Breast epithelium (tissue), 4 donors: ENCODE results near the gene RUNDC3A. TPM values are rescaled to one million over a fixed set of nuclear protein-coding genes. Genes with fewer than 3 reads are reported as not detected.

Experiments
- DNase-seq, 2 donors: peaks; one replicate each; pipeline ENCODE4 v3.0.0-alpha.2; 2019; ENCODE audit warnings: low spot score in 2 of 2
- H3K27ac ChIP-seq, 2 donors: fragments of 200-600 bp; sonication (generic) in 1 of 2; one replicate each; pipeline ENCODE4 v1.5.1; 2016 to 2019; ENCODE audit warnings: mild to moderate bottlenecking in 1 of 2
- H3K27me3 ChIP-seq, 2 donors: fragments of 200-600 bp; sonication (generic) in 1 of 2; one replicate each; pipeline versions ENCODE4 v1.5.1 to v1.6.0; 2017 to 2019; ENCODE audit warnings: control low read depth in 1 of 2, mild to moderate bottlenecking in 1 of 2
- H3K36me3 ChIP-seq: fragments of 200-600 bp; one replicate; pipeline ENCODE4 v1.5.1; 2019
- H3K4me1 ChIP-seq, 2 donors: fragments of 200-600 bp; sonication (generic); one replicate each; pipeline ENCODE4 v1.5.1; 2016 to 2019; ENCODE audit warnings: control low read depth in 1 of 2
- H3K4me3 ChIP-seq, 3 donors: fragments of 200-600 bp; sonication (generic); 1 replicate in 2 of 3; 2 replicates in 1 of 3; pipeline ENCODE4 v1.5.1; 2016 to 2019; ENCODE audit warnings: mild to moderate bottlenecking in 3 of 3, moderate library complexity in 2 of 3
- H3K9me3 ChIP-seq, 2 donors: fragments of 200-600 bp; sonication (generic) in 1 of 2; one replicate each; pipeline ENCODE4 v1.5.1; 2016 to 2019; ENCODE audit warnings: control low read depth in 1 of 2
- CTCF ChIP-seq, 3 donors: fragments of 450-650 bp; IDR thresholded peaks; one replicate each; pipeline ENCODE4 v1.5.1; 2016 to 2017; ENCODE audit warnings: antibody characterized with exemption in 3 of 3, mild to moderate bottlenecking in 3 of 3, moderate library complexity in 3 of 3
- POLR2A ChIP-seq: fragments of 450-650 bp; IDR thresholded peaks from one replicate; pipeline ENCODE4 v1.6.1; 2016; ENCODE audit warnings: antibody characterized with exemption, mild to moderate bottlenecking, moderate library complexity
- POLR2AphosphoS5 ChIP-seq, 3 donors: sonication (generic); formaldehyde crosslinking; IDR thresholded peaks; one replicate each; pipeline ENCODE4 v1.6.1; 2017; ENCODE audit warnings: antibody characterized with exemption in 3 of 3
- intact Hi-C: fragments of 100-400 bp; cut with DNase I; formaldehyde crosslinking; loops from one replicate; pipeline ENCODE4 v1.15.1; 2023; ENCODE audit warnings: low total_unique reads
- total RNA-seq, 3 donors: library from RNA; depleted of rRNA; stranded (reverse); fragments of >200 nt; gene quantifications; one replicate each; pipeline ENCODE4 v1.1.0, GENCODE V29; 2016

Gene RUNDC3A
- total RNA-seq, 3 donors from 2014 or later, result 0.48 to 1.6 TPM; not detected in 1

- intact Hi-C loops, result no loop called here
- H3K27me3 ChIP-seq, result peaks cover 9 to 40% of the 10 kb centered on the region in 2 donors
Measured at GRCh38 chr17:44314869-44315661, 6.7 kb downstream of the RUNDC3A start.

GRCh38 chr17:44315760-44316731 is 7.6 kb downstream of the RUNDC3A start:
- Histone ChIP-seq H3K36me3 (no peaks in the 10 kb centered on the region), H3K9me3 (no peaks in the 10 kb centered on the region), H3K4me3 (peak overlapping the region in 1 of 3 donors; percentile 60), H3K4me1 (no peaks in the 10 kb centered on the region), H3K27ac (no peak overlapping the region), H3K27me3 (peaks cover 9 to 40% of the 10 kb centered on the region in 2 donors)
- DNase-seq, result no peak
- intact Hi-C loops, result no loop called here
- TF ChIP-seq POLR2A, result no peak
- no peak for TF ChIP-seq CTCF (IDR thresholded peaks at IDR 0.05)
- no peak for TF ChIP-seq POLR2AphosphoS5 (IDR thresholded peaks at IDR 0.05)

More at GRCh38 chr17:44314869-44315661, 6.7 kb downstream of the RUNDC3A start:
- H3K27ac ChIP-seq, result no peak overlapping the region
- H3K4me3 ChIP-seq, result peak overlapping the region in 2 of 3 donors; percentile 41 to 60
- DNase-seq, result no peak
- no peaks in the 10 kb centered on the region for H3K4me1 ChIP-seq
- no peak for TF ChIP-seq POLR2A
- no peak for TF ChIP-seq CTCF (IDR thresholded peaks at IDR 0.05)
- no peak for TF ChIP-seq POLR2AphosphoS5 (IDR thresholded peaks at IDR 0.05)
- no peaks in the 10 kb centered on the region for H3K36me3 ChIP-seq
- H3K9me3 ChIP-seq, result no peaks in the 10 kb centered on the region

- no peaks in the 10 kb centered on the region for H3K4me1 ChIP-seq
- intact Hi-C loops, result no loop called here
- TF ChIP-seq POLR2AphosphoS5 (IDR thresholded peaks at IDR 0.05) (no peak), CTCF (IDR thresholded peaks at IDR 0.05) (no peak), POLR2A (no peak)
- H3K9me3 ChIP-seq, result no peaks in the 10 kb centered on the region
- H3K4me3 ChIP-seq, result no peak overlapping the region
- DNase-seq, result no peak
- H3K27ac ChIP-seq, result no peak overlapping the region
- peaks cover 9 to 40% of the 10 kb centered on the region in 2 donors for H3K27me3 ChIP-seq
- H3K36me3 ChIP-seq, result no peaks in the 10 kb centered on the region
Measured at GRCh38 chr17:44317545-44317944, 9.1 kb downstream of the RUNDC3A start.

GRCh38 chr17:44318077-44318892 is 9.9 kb downstream of the RUNDC3A start:
- Histone ChIP-seq H3K4me3 (no peak overlapping the region), H3K27me3 (peaks cover 9 to 40% of the 10 kb centered on the region in 2 donors), H3K27ac (no peak overlapping the region), H3K4me1 (peaks cover 0 to 2% of the 10 kb centered on the region in 2 donors), H3K9me3 (no peaks in the 10 kb centered on the region), H3K36me3 (no peaks in the 10 kb centered on the region)
- no peak for DNase-seq
- intact Hi-C loops, result no loop called here
- no peak for TF ChIP-seq POLR2AphosphoS5 (IDR thresholded peaks at IDR 0.05)
- no peak for TF ChIP-seq POLR2A
- TF ChIP-seq CTCF (IDR thresholded peaks at IDR 0.05), result no peak
